DMS 273 (cell line): ENCODE measurements around the gene ANKFY1.

Source experiments
- DNase-seq: peaks from one replicate; lab custom pipeline; 2025; ENCODE audit not compliant: unreplicated experiment; lab: John Stamatoyannopoulos, UW

The ANKFY1 gene

DNA sequence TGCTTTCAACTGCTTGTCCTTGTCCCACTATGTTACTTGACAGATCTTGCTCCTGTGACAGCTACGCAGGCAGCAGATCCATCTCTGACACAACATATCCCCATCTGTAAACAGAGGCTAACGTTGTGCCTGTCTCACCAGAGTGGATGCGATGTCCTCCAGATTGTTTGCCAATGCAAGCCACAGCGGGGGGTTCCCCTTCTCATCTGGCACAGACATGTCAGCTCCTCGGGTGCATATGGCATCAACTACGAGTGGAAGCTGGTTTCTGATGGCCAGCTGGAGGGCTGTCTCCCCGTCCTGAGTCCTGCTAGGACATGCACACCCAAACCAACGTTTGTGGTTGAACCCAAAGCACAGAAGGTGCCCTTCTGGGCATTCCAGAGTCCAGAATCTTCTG lies 81.7 kb downstream of the ANKFY1 start:
- DNase-seq = peak; percentile 87

GRCh38 chr17:4180791-4181190 lies 83.0 kb downstream of the ANKFY1 start:
- DNase-seq = peak; percentile 55

DNA sequence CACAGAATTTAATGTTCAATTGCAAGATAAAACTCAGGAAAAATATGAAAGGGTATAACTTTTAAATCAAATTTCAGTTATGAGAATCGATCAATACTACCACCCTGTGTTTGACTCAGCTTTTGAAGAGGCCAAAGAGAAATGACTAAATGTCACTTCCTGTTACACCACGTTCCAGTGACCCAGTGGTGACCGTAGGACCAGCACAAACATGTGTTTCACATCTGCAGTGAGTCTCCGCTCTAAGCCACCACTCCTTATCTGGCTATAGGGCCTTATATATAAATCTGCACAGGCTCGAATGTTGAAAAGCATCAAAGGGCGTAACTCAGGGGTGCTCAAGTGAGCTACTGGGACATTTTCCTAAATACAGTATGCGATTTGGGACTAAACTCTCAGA lies 84.7 kb downstream of the ANKFY1 start:
- no peak for DNase-seq

GRCh38 chr17:4178651-4179050 lies 85.1 kb downstream of the ANKFY1 start:
- no peak for DNase-seq

- no peak for DNase-seq
These were observed 86.0 kb downstream of the ANKFY1 start for GRCh38 chr17:4177806-4178205.

GRCh38 chr17:4176808-4177472 lies 86.8 kb downstream of the ANKFY1 start:
- DNase-seq = no peak

- no peak for DNase-seq
These were observed 87.6 kb downstream of the ANKFY1 start for GRCh38 chr17:4175921-4176807.

DNA sequence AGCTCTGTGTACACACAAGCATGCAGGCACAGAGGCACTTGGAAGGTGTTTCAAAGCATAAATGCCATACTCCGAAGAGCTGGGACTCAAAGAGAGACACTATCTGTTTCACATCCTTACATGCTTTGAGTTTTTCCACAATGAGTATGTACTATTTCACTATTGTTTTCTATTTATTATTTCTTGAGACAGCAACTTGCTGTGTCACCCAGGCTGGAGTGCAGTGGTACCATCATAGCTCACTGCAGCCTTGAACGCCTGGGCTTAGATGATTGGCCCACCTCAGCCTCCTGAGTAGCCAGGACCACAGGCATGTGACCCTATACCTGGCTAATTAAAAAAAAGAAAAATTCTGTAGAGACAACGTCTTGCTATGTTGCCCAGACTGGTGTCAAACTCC lies 89.2 kb downstream of the ANKFY1 start:
- no peak for DNase-seq

GRCh38 chr17:4173781-4174180 lies 90.0 kb downstream of the ANKFY1 start:
- no peak for DNase-seq

DNA sequence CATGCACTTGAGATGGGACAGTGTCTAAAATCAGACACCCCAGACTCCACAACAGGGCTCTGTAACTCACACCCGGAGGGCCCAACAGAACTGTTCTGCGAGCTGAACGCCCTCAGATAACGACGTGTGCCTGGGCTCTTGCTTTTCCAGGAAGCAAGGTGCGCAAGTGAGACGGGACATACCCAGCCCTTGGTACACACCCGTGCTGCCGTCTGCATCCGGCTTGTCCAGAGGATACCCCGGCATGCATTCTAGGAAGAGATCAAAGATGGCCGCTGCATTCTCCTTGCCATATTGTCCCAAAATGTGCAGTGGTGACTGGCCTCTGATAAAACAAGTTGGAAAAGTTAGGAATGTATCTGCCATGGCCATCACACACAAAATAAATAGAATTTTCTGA lies 91.4 kb downstream of the ANKFY1 start:
- no peak for DNase-seq

GRCh38 chr17:4170639-4171280 lies 93.0 kb downstream of the ANKFY1 start:
- no peak for DNase-seq

GRCh38 chr17:4167786-4168185 lies 96.0 kb downstream of the ANKFY1 start:
- DNase-seq = no peak

- no peak for DNase-seq
These were observed 97.4 kb downstream of the ANKFY1 start for GRCh38 chr17:4166419-4166818.

- DNase-seq = no peak
These were observed 98.3 kb downstream of the ANKFY1 start for GRCh38 chr17:4165301-4166010.

- peak; percentile 19 for DNase-seq
These were observed 99.8 kb downstream of the ANKFY1 start for GRCh38 chr17:4163951-4164350.

GRCh38 chr17:4162775-4163466 lies 100.9 kb downstream of the ANKFY1 start:
- DNase-seq = no peak

GRCh38 chr17:4162321-4162720 lies 101.5 kb downstream of the ANKFY1 start:
- no peak for DNase-seq

GRCh38 chr17:4161967-4162305 lies 101.8 kb downstream of the ANKFY1 start:
- no peak for DNase-seq

DNA sequence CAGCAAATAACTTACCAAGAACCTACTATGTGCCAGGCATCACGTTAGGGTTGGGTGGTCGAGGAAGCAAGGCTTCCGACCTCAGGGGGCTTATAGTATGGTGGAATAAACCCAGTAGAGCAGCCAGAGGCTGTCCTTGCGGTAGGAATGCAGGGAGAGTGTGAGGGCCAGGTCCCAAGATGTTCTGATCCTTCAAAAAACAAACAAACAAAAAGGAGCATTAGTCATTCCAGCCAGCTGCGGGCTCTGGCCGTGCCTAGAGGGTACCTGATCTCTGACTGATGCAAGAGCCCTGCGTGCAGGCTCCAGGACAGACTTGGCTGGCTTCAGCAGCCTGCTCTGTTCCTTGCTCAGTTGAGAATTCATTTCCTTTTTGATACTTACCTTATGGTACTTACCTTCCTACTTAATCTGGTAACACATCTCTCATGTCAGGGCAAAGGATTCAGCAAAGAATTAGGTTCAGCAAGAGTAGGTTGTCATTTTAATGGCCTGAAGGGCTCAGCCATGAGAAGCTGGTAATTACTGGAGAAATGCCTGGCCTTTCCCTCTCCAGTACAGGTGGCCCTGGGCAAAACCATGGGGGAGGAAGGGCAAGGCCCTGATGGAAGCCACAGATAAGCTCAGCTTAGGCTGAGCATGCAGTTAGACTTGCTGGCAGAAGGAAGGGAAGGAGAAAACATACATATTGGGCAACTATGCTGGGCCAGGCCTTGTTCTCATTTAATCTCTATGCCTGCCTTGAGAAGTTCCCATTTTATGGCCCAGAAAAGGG lies 102.4 kb downstream of the ANKFY1 start:
- peak; percentile 55 for DNase-seq

- no peak for DNase-seq
These were observed 103.4 kb downstream of the ANKFY1 start for GRCh38 chr17:4160294-4160859.
